Activated T-helper 1 cell treated with Interleukin-2 at 50 U/mL for 16 hours (primary cell): Measurements from ENCODE around the gene MPPED1.

ENCODE experiments used
- DNase-seq: peaks from one replicate; pipeline ENCODE4 v3.0.0-alpha.2; 2020; ENCODE audit warnings: low read depth

MPPED1 gene

GRCh38 chr22:43392385-43392989 lies 19.3 kb upstream of the MPPED1 start:
- no peak for DNase-seq

- no peak for DNase-seq
These were observed 18.5 kb upstream of the MPPED1 start for GRCh38 chr22:43393132-43393843.

GRCh38 chr22:43393844-43394474 lies 17.9 kb upstream of the MPPED1 start:
- no peak for DNase-seq

GRCh38 chr22:43395086-43395695 lies 16.6 kb upstream of the MPPED1 start:
- DNase-seq = no peak

- no peak for DNase-seq
These were observed 15.4 kb upstream of the MPPED1 start for GRCh38 chr22:43396321-43396933.

GRCh38 chr22:43396934-43397457 lies 14.8 kb upstream of the MPPED1 start:
- DNase-seq = no peak

GRCh38 chr22:43397766-43398165 lies 14.0 kb upstream of the MPPED1 start:
- no peak for DNase-seq

- no peak for DNase-seq
These were observed 13.6 kb upstream of the MPPED1 start for GRCh38 chr22:43398246-43398645.

- no peak for DNase-seq
These were observed 12.9 kb upstream of the MPPED1 start for GRCh38 chr22:43398910-43399309.

- DNase-seq = no peak
These were observed 12.4 kb upstream of the MPPED1 start for GRCh38 chr22:43399338-43399979.

- no peak for DNase-seq
These were observed 11.8 kb upstream of the MPPED1 start for GRCh38 chr22:43399980-43400358.

GRCh38 chr22:43400449-43400848 lies 11.4 kb upstream of the MPPED1 start:
- no peak for DNase-seq

GRCh38 chr22:43401233-43401632 lies 10.6 kb upstream of the MPPED1 start:
- DNase-seq = no peak

GRCh38 chr22:43401661-43402060 lies 10.2 kb upstream of the MPPED1 start:
- no peak for DNase-seq

GRCh38 chr22:43402128-43402527 lies 9.7 kb upstream of the MPPED1 start:
- DNase-seq = no peak

GRCh38 chr22:43404673-43405385 lies 7.0 kb upstream of the MPPED1 start:
- DNase-seq = no peak

GRCh38 chr22:43406186-43406790 lies 5.5 kb upstream of the MPPED1 start:
- DNase-seq = no peak

- DNase-seq = no peak
These were observed 4.2 kb upstream of the MPPED1 start for GRCh38 chr22:43407591-43407990.

- DNase-seq = no peak
These were observed 3.8 kb upstream of the MPPED1 start for GRCh38 chr22:43408009-43408408.

GRCh38 chr22:43409046-43409445 lies 2.8 kb upstream of the MPPED1 start:
- DNase-seq = no peak

GRCh38 chr22:43409800-43410199 lies 2.0 kb upstream of the MPPED1 start:
- DNase-seq = no peak
